ENCODE data around the gene UNC5B.

Gene UNC5B

GRCh38 chr10:71324743-71325142 lies 112.4 kb downstream of the UNC5B start:
- no peak for TF ChIP-seq CTCF (IDR thresholded peaks at IDR 0.05; ENCODE audit: control insufficient read depth, insufficient read depth, low read depth, low read length, missing control alignments)
- H3K4me3 ChIP-seq (ENCODE audit: control insufficient read depth, low read depth, low read length): no peak overlapping the region
- DNase-seq (ENCODE audit: low read depth): no peak

DNA sequence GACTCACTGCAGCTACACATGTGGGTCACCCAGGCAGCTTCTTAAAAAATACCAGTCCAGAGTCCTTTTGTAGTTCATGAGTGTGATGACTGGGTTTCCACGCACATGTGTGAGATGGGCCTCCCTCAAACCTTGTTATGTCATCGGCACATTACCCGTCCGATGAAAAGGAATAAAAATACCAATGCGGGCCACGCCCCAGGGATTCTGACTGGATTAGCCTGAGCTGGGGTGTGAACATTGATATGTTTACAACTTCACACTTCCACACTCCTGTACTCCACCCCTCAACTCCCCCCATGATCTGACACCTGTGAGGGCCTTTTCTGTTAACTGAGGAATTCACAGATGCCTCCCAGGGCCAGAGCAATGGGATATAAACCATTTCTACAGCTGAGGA lies 112.9 kb downstream of the UNC5B start:
- DNase-seq (ENCODE audit: low read depth): no peak
- H3K4me3 ChIP-seq (ENCODE audit: control insufficient read depth, low read depth, low read length): no peak overlapping the region
- no peak for TF ChIP-seq CTCF (IDR thresholded peaks at IDR 0.05; ENCODE audit: control insufficient read depth, insufficient read depth, low read depth, low read length, missing control alignments)

DNA sequence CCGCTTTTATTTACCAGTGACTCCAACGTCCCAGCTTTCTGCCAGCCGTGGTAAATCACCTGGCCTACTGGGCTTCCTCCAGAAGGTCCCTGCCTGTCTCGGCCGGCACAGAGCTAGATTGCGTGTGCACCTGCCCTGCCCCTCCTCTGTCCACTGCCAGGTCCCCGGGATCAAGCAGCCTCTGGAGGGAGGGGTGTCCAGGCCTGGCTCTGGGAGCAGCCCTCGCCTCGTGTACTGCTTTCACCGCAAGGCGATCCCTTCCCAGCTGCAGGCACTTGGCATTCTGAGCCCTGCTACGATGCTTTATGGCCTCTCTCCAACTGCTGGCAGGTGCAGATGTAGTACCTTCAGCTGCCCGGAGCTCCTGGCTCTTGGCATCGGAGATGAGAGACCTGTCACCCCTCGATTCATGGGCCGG lies 114.1 kb downstream of the UNC5B start:
- DNase-seq (ENCODE audit: low read depth): no peak
- no peak for TF ChIP-seq CTCF (IDR thresholded peaks at IDR 0.05; ENCODE audit: control insufficient read depth, insufficient read depth, low read depth, low read length, missing control alignments)
- H3K4me3 ChIP-seq (ENCODE audit: control insufficient read depth, low read depth, low read length): no peak overlapping the region

- no peak for DNase-seq (ENCODE audit: low read depth)
- no peak for TF ChIP-seq CTCF (IDR thresholded peaks at IDR 0.05; ENCODE audit: control insufficient read depth, insufficient read depth, low read depth, low read length, missing control alignments)
- H3K4me3 ChIP-seq (ENCODE audit: control insufficient read depth, low read depth, low read length): no peak overlapping the region
Observed at GRCh38 chr10:71330789-71331404, 118.5 kb downstream of the UNC5B start.

- H3K4me3 ChIP-seq (ENCODE audit: control insufficient read depth, low read depth, low read length): no peak overlapping the region
- DNase-seq (ENCODE audit: low read depth): no peak
- TF ChIP-seq CTCF (IDR thresholded peaks at IDR 0.05; ENCODE audit: control insufficient read depth, insufficient read depth, low read depth, low read length, missing control alignments): no peak
Observed at GRCh38 chr10:71331736-71332135, 119.4 kb downstream of the UNC5B start.

- no peak for DNase-seq (ENCODE audit: low read depth)
- no peak overlapping the region for H3K4me3 ChIP-seq (ENCODE audit: control insufficient read depth, low read depth, low read length)
- TF ChIP-seq CTCF (IDR thresholded peaks at IDR 0.05; ENCODE audit: control insufficient read depth, insufficient read depth, low read depth, low read length, missing control alignments): no peak
Observed at GRCh38 chr10:71332466-71332865, 120.1 kb downstream of the UNC5B start.
